ENCODE measurements around the gene B4GALT2. TPM values are rescaled to one million over a fixed set of nuclear protein-coding genes. Genes with fewer than 3 reads are reported as not detected.

B4GALT2 gene
- total and polyA plus RNA-seq, 9 of the 15 experiments (the other 6 are each of a cell fraction or from before 2014, with no cell fraction given), result 1.3 to 86.8 (median 43.8) TPM

DNA sequence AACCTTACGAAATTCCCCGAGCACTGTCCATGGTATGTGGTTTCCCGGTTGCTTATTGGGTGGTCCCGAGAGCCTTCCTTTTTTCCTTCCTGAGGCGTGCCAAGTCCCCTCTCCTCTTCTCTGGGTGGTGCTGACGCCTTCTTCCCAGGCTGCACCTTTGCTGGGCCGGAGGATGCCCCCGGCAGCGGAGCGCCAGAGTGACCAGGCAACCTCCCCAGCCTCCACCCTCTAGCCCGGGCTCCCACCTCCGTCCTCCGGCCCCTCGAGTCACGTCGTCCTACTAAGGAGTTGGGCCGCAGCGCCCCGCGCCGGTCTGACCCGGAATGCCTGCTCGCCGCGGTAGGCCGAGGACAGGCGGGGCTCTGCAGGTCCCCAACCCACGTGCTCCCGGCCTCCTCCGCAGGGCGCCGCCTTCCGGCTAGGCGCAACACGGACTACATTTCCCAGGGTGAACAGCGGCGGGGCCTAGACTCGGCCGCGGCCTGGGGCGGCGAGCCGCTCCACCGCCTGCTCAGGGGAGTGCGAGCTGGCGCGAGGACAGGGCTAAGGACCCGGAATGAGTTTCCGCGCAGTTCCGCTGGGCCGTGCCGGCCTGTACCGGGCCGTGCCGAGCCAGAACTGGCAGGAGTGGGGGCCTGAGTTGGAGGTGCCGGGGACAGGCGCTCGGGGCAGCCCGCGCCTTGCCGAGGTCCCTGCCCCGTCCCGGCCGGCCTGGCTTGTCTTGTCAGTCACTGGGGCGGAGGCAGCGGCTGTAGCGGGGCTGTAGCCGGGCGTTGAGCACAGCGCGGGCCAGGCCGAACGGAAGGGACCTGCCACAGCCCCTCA, 32.6 kb upstream of the B4GALT2 start, which contains the start of gene IPO13 (continued):
- TF ChIP-seq MCM7 (IDR thresholded peaks at IDR 0.05), result no peak
- TF ChIP-seq, protein P1, sequence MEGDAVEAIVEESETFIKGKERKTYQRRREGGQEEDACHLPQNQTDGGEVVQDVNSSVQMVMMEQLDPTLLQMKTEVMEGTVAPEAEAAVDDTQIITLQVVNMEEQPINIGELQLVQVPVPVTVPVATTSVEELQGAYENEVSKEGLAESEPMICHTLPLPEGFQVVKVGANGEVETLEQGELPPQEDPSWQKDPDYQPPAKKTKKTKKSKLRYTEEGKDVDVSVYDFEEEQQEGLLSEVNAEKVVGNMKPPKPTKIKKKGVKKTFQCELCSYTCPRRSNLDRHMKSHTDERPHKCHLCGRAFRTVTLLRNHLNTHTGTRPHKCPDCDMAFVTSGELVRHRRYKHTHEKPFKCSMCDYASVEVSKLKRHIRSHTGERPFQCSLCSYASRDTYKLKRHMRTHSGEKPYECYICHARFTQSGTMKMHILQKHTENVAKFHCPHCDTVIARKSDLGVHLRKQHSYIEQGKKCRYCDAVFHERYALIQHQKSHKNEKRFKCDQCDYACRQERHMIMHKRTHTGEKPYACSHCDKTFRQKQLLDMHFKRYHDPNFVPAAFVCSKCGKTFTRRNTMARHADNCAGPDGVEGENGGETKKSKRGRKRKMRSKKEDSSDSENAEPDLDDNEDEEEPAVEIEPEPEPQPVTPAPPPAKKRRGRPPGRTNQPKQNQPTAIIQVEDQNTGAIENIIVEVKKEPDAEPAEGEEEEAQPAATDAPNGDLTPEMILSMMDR (IDR thresholded peaks at IDR 0.05 in 2 of 3, conservative IDR thresholded peaks at IDR 0.05 in 1 of 3; ENCODE audit: insufficient read depth in 2 of 3, low read depth in 1 of 3, low read length in 3 of 3), result peak; percentile 91 to 96 (median 95)
- TF ChIP-seq MECOM (CRISPR knock-in tag; IDR thresholded peaks at IDR 0.05), result no peak
- peak; percentile 96 for TF ChIP-seq EHMT2 (IDR thresholded peaks at IDR 0.05)
- TF ChIP-seq ZZZ3 (IDR thresholded peaks at IDR 0.05), result no peak
- TF ChIP-seq HCFC1 (IDR thresholded peaks at IDR 0.05; ENCODE audit: low read depth, low read length), result peak; percentile 100
- peak; percentile 92 for TF ChIP-seq CEBPB (tag; IDR thresholded peaks at IDR 0.05)
- no peak for TF ChIP-seq HMG20B (CRISPR knock-in tag; IDR thresholded peaks at IDR 0.05)
- no peak for TF ChIP-seq CBX2 (IDR thresholded peaks at IDR 0.05; ENCODE audit: insufficient read depth, low read length, poor library complexity, severe bottlenecking)
- TF ChIP-seq RCOR1 (IDR thresholded peaks at IDR 0.05; ENCODE audit: borderline replicate concordance in 1 of 2, low read depth in 2 of 2, low read length in 2 of 2), result peak; percentile 26 to 42; a peak in 2 of 4 replicates
- no peak for TF ChIP-seq ZNF699 (CRISPR knock-in tag; IDR thresholded peaks at IDR 0.05; ENCODE audit: insufficient replicate concordance)
- TF ChIP-seq, protein P2, sequence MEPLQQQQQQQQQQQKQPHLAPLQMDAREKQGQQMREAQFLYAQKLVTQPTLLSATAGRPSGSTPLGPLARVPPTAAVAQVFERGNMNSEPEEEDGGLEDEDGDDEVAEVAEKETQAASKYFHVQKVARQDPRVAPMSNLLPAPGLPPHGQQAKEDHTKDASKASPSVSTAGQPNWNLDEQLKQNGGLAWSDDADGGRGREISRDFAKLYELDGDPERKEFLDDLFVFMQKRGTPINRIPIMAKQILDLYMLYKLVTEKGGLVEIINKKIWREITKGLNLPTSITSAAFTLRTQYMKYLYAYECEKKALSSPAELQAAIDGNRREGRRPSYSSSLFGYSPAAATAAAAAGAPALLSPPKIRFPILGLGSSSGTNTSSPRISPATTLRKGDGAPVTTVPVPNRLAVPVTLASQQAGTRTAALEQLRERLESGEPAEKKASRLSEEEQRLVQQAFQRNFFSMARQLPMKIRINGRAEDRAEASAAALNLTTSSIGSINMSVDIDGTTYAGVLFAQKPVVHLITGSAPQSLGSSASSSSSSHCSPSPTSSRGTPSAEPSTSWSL (CRISPR knock-in tag; IDR thresholded peaks at IDR 0.05; ENCODE audit: borderline replicate concordance), result no peak
- TF ChIP-seq, protein P3, sequence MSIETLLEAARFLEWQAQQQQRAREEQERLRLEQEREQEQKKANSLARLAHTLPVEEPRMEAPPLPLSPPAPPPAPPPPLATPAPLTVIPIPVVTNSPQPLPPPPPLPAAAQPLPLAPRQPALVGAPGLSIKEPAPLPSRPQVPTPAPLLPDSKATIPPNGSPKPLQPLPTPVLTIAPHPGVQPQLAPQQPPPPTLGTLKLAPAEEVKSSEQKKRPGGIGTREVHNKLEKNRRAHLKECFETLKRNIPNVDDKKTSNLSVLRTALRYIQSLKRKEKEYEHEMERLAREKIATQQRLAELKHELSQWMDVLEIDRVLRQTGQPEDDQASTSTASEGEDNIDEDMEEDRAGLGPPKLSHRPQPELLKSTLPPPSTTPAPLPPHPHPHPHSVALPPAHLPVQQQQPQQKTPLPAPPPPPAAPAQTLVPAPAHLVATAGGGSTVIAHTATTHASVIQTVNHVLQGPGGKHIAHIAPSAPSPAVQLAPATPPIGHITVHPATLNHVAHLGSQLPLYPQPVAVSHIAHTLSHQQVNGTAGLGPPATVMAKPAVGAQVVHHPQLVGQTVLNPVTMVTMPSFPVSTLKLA (conservative IDR thresholded peaks at IDR 0.05), result peak; percentile 99 to 100
- TF ChIP-seq KDM2B (CRISPR knock-in tag; IDR thresholded peaks at IDR 0.05), result peak; percentile 42; the same call in 1 of the 2 replicates
- TF ChIP-seq GTF2A2 (tag; IDR thresholded peaks at IDR 0.05), result no peak
- TF ChIP-seq SAFB2 (IDR thresholded peaks at IDR 0.05; ENCODE audit: borderline replicate concordance, low read depth, low read length, severe bottlenecking), result no peak
- TF ChIP-seq NEUROD1 (IDR thresholded peaks at IDR 0.05; ENCODE audit: borderline replicate concordance, low read depth, low read length, partially characterized antibody), result peak; percentile 82
- no peak for TF ChIP-seq PRPF4 (IDR thresholded peaks at IDR 0.05; ENCODE audit: insufficient read depth, low read depth, low read length, poor library complexity, severe bottlenecking)
- TF ChIP-seq NR2F6 (CRISPR knock-in tag; IDR thresholded peaks at IDR 0.05), result no peak
- no peak for TF ChIP-seq THRAP3 (IDR thresholded peaks at IDR 0.05; ENCODE audit: borderline replicate concordance)
- TF ChIP-seq, protein P4, sequence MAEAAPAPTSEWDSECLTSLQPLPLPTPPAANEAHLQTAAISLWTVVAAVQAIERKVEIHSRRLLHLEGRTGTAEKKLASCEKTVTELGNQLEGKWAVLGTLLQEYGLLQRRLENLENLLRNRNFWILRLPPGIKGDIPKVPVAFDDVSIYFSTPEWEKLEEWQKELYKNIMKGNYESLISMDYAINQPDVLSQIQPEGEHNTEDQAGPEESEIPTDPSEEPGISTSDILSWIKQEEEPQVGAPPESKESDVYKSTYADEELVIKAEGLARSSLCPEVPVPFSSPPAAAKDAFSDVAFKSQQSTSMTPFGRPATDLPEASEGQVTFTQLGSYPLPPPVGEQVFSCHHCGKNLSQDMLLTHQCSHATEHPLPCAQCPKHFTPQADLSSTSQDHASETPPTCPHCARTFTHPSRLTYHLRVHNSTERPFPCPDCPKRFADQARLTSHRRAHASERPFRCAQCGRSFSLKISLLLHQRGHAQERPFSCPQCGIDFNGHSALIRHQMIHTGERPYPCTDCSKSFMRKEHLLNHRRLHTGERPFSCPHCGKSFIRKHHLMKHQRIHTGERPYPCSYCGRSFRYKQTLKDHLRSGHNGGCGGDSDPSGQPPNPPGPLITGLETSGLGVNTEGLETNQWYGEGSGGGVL (CRISPR knock-in tag; IDR thresholded peaks at IDR 0.05), result no peak

Data from K562 (cell line).